SH-SY5Y (cell line): ENCODE measurements around the gene SHISA6.

Experiments used
- GATA2 ChIP-seq: IDR thresholded peaks from 2 replicates; pipeline ENCODE4 v1.6.1; 2011; ENCODE audit warnings: mild to moderate bottlenecking, low read depth, low read length
- GATA3 ChIP-seq: IDR thresholded peaks from 2 replicates; pipeline ENCODE4 v1.6.1; 2011; ENCODE audit warnings: low read depth, mild to moderate bottlenecking, low read length, moderate library complexity

DNA sequence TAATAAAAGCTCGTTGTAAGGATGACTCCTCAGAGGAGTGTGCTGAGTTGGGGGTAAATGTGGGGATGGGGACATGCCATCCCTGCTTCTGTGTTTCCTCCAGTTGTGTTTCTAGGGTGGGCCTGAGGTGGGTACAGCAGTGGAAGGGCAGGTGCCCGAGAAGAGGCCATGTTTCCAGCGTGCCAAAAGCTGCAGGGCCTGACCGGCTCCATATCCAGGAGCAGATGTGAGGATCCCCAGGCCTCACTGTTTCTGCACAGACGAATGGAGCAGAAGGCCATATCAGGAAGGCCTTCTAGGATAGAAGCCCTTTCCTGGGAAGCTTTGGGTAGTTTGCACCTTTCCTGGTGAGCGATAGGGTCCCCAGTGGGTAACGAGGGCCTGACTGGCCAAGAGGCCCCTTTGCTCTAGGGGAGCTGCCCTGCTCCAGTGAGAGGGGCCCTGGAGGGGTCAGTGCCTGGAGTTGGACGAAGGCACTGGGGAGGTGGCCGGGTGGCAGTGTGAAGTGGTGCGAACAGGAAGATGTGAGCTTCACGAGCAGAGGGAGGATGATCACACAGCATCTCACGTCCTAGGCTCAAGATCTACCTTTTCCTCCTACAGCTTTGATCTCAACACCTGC lies 62.9 kb downstream of the SHISA6 start:
- TF ChIP-seq GATA3 (no peak), GATA2 (no peak)
